Suppressor macrophage treated with lipopolysaccharide for 1 hour (primary cell): ENCODE results near the gene ARPP19.
"Not testable (repeated sequence)": the region's sequence is repeated elsewhere in the genome, so short reads cannot be mapped to it uniquely, and the experiment has no call there.

Source experiments
- DNase-seq, 3 donors: peaks; one replicate each; pipeline ENCODE4 v3.0.0-alpha.2; 2020 to 2022

The ARPP19 gene, protein sequence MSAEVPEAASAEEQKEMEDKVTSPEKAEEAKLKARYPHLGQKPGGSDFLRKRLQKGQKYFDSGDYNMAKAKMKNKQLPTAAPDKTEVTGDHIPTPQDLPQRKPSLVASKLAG

DNA sequence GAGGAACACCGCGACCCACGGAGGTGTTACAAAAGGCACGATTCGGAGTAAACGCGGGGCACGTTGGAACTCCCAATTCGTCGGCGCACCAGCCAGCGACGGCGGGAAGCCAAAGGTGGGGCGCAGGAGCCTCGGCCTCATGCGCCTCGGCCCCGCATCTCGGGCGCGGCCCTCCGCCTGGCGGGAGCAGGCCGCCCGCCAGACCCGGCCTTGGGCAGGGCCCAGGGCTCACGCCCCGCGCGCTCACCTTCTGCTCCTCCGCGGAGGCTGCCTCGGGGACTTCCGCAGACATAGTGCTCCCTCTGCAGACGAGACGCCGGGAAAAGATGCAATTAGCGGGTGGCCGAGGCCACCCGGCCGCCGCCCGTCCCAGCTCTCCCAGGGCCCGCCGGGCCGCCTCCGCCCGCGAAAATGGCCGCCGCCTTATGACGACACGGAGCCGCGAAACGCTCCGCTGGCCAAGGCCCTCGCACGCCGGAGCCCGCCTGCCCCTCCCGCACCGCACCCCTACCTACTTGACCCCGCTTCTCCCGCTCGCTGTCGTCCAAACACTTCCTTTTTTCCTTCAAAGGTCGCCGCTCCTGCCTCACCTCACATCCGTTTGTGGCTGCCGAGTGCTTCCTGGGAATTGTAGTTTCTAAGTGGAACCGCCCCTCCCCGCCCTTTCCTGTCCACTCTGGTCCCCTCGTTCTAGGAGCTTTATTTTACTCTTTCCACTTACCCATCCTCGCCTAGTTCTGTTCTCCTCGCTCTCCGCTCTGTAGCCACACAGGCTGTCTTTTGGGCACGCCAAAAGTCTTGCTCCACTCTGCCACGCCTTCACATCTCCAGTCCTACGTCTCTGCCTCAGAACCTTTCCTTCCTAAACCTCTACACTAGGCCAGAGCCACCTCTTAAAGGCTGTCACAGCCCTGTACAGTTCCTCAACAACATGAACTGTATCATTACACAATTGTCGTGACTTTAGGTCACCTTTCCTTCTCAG is at the start of gene ARPP19:
Gene ARPP19 (minus strand): TSS at position 430 of the 985 bp plus-strand sequence. CDS start 138 bp downstream, at position 292.
- DNase-seq: peak; percentile 85 to 92 (median 87)

DNA sequence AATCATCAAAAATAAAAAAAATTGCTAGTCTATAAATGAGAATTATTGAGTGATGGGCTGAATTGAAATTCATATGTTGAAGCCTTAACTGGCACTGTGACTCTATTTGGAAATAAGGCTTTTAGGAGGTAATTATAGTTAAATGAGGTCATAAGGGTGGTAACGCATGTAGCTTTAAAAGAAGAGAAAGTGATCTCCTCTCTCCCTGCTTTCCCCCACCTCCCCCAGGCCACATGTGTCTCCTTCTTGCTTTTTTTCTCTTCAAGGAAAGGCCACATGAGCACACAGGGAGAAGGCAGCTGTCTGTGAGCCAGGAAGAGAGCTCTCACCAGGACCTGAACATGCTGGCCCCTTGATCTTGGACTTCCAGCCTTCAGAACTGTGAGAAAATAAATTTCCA is 48.2 kb upstream of the ARPP19 start:
- no peak for DNase-seq

DNA sequence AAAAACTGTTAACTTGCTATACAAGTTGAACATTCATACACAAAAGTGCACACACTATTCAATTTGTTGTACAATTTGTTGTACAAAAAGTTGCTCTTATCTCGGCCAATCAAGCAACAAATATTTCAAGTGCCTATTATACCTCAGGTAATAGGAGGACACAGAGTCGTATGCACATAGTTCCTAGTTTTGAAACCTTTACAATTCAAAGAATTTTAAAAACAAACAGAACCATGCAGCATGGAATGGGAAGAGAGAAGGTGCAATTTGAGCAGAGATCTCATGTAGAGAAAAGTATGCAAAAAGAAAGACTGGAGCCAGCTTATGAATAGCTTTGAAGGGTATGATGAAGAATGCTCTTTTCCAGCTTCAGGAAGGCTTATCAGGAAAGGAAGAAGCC is 46.5 kb upstream of the ARPP19 start:
- DNase-seq: no peak

DNA sequence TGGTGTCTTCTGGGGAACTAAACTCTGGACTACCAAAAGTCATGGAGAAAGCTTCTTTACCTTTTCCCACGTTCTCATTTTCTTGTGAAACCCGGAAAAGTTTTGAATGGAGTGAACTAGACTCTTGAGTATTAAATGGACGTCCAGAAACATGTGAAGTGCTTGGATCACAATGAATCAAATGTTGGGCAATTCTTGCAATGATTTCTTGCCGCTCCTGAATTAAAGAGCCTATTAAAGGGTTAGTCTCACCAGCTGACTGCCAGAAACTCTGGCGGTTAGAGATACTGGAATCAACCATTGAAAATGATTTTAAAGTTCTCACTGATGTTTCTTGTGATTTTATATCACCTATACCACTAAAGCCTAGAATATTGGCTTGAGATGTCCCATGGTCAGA is 40.8 kb upstream of the ARPP19 start:
- DNase-seq: no peak

DNA sequence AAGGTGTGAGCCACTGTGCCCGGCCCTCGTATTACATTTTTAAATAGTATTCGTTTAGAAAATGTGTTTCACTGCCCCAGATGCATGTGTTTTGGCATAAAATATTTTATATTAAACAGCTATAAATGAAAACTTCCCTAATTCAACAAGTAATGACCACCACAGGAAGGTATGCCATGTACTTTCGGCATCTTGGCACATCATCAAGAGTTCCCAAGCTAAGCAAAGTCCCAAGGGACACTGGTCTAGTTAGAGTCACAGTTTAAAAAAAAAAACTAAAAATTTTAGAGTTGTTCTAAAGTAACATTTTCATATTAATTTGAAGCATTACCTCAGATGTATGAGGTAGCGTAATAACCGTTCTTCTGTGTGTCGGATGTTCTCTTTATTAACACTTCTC is 15.6 kb upstream of the ARPP19 start:
- no peak for DNase-seq

DNA sequence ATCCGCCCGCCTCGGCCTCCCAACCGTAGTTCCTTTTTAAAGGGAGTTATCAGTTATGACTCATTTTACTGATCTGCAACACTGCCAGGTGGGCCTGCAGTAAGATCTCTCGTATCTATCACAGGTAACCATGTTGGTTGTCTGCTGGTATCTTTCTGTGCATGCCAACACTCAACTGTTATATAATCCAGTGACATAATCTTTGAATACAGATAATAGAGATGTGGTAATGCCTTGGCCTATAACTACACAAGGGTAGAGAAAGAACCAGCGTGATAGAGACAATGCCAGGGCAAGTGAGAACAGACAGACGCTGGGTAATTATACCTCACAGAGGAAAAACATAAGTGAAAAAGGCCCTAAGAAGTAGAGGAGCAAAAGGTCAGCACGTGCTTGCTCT is 11.0 kb upstream of the ARPP19 start:
- DNase-seq: no peak

DNA sequence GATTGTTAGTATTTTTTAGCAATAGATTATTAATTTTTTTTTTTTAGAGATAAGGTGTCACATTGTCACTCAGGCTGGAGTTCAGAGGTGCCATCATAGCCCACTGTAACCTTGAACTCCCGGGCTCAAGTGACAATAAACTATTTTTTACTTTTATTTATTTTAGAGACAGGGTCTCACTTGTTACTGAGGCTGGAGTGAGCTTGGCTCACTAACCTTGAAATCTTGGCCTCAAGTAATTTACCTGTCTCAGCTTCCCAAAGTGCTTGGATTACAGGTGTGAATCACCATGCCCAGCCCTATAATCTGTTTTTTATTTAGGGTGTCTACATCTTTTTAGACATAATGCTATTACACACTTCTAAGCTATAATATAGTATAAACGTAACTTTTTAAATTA is 7.9 kb upstream of the ARPP19 start:
- no peak for DNase-seq

DNA sequence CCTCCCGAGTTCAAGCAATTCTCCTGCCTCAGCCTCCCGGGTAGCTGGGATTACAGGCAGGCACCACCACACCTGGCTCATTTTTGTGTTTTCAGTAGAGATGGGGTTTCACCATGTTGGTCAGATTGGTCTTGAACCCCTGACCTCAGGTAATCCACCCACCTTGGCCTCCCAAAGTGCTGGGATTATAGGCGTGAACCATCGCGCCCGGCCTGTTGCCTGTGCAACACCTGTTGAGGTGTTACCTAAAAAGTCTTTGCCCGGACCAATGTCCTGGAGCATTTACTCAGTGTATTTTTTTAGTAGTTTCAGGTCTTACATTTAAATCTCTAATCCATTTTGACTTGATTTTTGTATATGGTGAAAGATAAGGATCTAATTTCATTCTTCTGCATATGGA is 6.7 kb upstream of the ARPP19 start:
- DNase-seq: not testable (repeated sequence)

DNA sequence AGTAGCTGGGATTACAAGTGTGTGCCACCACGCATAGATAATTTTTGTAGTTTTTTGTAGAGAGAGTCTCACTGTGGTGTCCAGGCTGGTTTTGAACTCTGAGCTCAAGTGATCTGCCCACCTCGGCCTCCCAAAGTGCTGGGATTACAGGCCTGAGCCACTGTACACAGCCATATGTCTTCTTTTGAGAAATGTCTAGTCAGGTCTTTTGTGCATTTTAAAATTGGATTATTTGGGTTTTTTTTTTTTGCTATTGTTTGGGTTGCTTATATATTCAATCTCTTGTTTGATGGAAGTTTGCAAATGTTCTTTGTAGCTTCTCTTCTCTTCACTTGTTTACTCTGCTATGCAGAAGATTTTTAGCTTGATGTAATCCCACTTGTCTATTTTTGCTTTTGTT is 6.2 kb upstream of the ARPP19 start:
- DNase-seq: no peak

DNA sequence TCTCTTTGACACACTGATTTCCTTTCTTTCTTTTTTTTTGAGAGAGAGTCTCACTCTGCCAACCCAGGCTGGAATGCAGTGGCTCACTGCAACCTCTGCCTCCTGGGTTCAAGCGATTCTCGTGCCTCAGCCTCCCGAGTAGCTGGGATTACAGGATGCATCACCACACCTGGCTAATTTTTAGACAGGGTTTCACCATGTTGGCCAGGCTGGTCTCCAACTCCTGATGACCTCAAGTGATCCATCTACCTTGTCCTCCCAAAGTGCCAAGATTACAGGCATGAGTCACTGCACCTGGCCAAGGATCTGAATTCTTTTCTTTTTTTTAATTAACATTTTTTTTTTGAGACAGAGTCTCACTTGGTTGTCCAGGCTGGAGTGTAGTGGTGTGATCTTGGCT is 5.8 kb upstream of the ARPP19 start:
- DNase-seq: not testable (repeated sequence)

DNA sequence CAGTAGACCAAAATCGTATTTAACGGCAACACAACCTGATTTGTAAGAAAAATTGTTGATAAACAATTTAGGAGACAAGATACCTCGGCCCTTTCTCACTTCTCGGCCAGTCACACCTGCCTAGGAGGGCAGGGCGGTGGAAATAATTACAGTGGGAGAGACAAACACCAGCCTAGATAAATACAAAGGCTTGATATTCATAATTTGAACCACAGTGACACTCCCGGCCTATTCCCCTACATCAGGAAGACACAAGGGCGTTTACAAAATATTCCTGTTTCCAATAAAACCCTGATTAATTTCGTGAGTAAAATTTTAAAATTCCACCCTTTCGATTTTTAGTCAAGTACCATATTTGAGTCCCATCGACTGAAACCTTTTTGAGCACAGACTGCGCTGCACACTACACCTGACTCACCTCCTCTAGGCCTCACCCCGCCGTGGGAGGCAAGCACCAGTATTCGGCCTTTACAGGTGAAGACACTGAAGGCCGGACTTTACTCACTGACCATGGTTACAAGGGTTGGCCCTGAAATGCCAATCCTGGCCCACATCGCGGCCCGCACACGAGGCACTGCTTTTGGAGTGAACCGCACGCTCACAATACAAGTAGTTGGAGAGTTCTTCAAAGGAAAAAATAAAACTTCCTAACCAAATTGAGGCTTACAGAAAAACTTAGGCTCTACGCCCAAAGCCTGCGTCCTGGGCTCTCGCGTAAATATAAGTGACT is 794 bp downstream of the ARPP19 start:
- peak in 1 of 3 donors; percentile 3 for DNase-seq

DNA sequence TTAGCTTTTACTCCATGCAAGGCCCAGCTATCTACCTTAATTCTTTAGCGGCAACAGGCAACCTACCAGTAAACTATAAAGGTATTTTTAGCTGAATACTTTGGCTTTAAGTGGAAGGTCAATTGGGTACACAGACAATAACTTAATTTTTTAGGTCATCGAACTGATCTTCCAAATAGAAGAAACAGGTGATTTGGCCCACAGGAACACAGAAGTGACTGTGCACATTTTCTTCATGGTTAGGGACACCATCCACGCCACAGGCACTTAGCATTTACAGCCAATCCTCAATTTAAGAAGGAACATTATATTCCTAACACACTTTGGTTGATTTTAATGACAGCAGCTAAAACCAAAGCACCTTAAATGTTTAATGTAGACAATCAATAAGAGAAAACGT is 1.9 kb downstream of the ARPP19 start:
- DNase-seq: no peak

DNA sequence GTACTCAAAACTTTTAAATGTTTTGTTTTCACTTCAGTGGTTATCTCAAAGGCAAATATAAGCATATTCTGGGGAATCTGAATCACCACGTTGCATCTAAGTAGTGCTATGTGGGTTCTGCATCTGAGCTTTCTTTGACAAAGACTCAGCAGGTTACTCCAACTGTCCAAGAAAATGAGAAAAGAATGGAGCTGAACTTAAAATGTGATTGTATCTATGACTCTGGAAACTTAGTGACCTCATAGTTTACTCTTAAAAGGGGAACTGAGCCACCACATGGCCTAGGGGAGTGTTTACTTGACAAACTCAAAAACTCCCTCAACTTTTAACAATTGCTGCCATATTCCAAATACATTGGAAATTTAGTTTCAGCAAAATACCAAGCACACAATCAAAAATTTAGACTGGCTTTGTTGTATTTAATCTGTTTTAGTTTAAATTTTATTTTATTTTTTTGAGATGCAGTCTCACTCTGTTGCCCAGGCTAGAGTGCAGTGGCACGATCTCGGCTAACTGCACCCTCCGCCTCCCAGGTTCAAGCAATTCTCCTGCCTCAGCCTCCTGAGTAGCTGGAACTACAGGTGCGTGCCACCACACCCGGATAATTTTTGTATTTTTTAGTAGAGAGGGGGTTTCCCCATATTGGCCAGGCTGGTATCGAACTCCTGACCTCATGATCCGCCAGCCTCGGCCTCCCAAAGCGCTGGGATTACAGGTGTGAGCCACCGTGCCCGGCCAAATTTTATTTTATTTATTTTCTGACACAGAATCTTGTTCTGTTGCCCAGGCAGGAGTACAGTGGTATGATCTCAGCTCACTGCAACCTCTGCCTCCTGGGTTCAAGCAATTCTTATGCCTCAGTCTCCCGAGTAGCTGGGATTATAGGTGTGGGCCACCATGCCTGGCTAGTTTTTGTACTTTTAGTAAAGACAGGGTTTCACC is 3.1 kb downstream of the ARPP19 start:
- peak; percentile 79 to 92 (median 89) for DNase-seq

DNA sequence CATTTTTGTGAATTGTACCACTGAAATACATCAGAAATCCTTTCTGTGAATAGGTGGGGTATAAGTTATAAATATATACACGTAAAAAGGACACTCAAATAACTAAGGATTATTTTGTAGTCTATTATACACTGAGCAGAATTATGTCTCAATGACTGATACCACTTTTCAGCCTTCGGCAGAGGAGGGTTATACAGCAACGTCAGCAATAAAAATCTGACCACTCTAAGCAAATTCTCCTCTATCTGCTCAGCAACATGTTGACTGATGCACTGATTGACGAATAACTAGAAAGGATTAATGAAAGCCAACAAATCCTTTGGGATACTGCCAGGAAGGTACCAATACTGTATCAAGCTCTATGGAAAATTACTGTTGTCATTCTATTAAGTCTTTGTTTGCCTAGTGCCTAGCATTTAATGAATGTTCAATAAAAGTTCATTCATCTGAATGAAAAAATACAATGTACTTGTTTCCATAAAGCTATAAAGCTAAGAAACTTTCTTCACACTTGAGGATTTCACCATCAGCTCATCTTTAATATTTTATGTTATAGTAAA is 5.2 kb downstream of the ARPP19 start:
- no peak for DNase-seq

DNA sequence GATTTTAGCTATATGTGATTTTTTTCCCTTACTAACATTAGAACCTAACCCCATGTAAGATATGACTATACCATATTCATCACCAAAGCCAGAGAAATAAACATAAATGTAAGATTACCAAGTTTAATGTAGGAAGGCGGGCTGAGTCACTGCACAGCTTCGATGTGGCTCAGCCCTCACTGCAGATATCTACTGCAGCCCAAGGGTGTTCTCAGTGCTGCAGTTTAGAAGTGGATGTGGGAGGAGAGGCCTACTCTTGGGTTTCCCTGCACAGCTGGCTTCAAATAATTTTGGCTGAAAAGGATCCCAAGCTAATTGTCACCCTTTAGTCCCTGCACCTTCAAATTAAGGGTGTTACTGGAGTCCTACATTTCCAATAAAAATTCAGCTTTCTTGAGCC is 9.3 kb downstream of the ARPP19 start:
- DNase-seq: peak; percentile 39 to 50 (median 41)

DNA sequence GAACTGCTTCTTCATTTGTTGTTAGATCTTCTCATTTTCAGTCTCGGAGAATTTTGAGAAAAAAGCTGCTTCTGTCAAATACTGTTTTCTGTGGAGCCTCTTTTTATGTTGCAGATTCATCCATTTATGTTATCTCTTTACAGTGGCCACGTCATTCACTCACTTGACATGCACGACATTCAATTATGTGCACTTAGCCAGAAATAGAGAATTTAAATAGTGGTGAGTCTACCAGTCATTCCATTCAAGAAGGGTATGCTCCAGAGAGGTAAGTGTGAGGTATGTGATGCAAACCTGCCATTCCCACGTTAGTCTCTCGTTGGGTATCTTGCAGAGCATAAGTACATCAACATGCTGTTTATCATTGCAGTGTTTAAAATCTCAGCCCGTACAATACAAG is 9.8 kb downstream of the ARPP19 start:
- DNase-seq: no peak

DNA sequence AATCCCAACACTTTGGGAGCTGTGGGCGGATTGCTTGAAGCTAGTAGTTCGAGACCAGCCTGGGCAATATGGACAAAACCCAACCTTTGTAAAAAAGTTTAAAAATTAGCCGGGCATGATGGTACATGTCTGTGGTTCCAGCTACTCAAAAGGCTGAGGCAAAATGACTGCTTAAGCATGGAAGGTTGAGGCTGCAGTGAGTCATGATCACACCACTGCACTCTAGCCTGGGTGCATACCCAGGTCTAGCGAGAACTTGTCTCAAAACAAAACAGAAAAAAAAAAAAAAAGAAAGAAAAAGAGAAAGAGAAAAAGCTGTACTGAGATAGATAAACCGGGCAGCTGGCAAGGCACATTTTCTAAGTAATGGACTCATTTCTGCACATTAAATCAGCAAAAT is 10.6 kb downstream of the ARPP19 start:
- DNase-seq: peak; percentile 76 to 84 (median 78)

DNA sequence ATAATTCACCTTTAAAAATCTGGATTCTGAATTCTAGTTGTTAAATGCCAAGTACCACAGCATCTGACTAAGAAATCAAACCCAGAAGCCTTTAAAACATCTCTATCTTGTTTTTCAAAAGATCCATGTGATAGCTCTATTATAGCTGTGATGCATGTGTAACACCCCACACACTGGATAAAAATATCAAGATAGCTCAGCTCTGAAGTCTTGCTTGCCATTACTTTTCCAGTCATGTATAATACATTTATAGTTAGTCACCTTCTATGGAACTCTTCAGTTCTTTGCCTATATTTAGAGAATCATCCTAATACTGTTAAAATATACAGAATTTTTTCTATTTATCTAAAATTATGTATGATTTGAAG is 11.6 kb downstream of the ARPP19 start:
- peak; percentile 17 to 42 (median 41) for DNase-seq

DNA sequence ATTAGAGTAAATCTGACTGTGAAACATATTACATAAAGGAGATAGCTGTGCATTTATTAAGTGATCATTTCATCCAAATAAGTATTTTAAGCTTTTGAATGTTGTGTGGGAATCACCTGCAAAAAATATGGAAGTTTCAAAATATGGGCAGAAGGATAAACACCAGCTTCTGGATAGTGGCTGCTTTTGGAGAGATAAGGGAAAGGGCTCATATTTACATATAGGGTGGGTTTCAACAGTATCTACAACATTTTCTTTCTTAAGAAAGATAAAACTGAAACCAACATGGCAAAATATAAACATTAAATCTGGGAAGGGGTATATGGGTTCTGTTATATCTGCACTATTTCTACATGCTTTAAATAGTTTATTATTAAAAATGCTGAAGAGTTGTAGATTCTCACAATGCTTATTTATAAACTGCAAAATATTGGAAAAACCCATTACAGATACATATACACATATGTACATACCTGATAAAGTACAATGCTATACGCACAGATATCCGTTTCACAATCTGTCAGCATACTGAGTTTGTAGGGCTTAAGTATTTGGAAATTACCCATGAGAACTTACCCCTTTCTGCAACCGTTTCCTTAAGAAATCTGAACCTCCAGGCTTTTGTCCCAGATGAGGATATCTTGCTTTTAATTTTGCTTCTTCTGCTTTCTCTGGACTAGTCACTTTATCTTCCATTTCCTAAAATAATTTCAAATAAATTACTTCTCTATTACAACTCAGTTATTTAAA is 12.1 kb downstream of the ARPP19 start:
- peak; percentile 58 to 73 (median 72) for DNase-seq

DNA sequence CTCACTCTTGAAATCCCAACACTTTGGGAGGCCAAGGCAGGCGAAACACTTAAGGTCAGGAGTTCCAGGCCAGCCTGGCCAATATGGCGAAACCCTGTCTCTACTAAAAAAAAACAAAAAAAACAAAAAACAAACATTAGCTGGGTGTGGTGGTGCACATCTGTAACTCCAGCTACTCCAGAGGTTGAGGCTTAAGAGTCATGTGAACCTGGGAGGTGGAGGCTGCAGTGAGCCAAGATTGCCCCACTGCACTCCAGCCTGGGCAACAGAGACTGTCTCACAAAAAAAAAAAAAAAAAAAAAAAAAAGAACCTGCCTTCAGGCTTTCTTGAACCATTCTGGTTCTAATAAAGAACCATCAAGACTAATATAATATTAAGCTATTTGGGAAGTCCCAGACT is 16.5 kb downstream of the ARPP19 start:
- no peak for DNase-seq

DNA sequence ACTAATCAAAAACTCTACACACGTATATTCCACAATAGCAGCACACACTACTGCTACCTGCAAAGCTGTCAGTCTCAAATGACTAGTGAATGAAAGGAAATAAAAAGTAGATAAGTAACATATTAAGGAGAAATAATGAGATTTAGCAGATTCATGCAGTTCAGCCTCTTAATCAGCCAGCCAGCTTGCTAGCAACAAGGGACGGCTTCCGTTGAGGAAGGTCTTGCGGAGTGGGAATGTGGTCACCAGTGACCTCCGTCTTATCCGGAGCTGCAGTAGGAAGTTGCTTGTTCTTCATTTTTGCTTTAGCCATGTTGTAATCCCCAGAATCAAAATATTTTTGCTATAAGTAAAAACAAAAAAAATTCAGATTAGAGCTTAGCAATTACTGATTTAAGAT is 17.1 kb downstream of the ARPP19 start:
- peak; percentile 81 to 85 (median 83) for DNase-seq
